Measurements from ENCODE around the gene L3HYPDH. TPM values are rescaled to one million over a fixed set of nuclear protein-coding genes. Genes with fewer than 3 reads are reported as not detected.

L3HYPDH gene
- total and polyA plus RNA-seq, 2 donors (not counting 3 experiments of a cell fraction or from before 2014, with no cell fraction given), result 26.2 to 30.2 TPM

DNA sequence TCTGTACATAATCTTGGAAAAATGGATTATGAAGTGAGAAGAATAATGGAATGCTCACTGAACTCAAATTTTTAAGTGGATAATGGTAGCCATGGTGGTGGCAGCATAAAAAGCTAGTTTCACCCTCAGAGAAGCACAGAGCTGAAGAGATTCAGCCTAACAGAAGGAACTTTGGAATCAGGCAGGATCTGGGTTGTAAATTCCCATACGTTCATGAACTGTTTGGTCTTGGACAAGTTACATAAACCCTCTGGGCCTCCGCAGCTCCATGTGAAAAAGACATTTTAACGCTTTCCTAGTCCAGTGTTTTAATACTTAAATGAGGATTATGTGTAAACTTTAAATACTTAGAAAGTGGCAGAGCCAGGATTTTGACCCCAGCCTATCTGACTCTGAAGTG lies 26.8 kb upstream of the L3HYPDH start:
- Histone ChIP-seq H3K36me3 (ENCODE audit: control insufficient read depth in 2 of 2, extremely low read depth in 1 of 2, insufficient read depth in 2 of 2, low read length in 2 of 2) (no peaks in the 10 kb centered on the region), H2AFZ (ENCODE audit: low read depth, low read length) (no peak overlapping the region), H3K4me1 (ENCODE audit: control insufficient read depth, extremely low read depth, insufficient read depth, low read length) (no peaks in the 10 kb centered on the region), H3K27ac (ENCODE audit: insufficient read depth, low read depth, low read length) (no peak overlapping the region), H3K79me2 (ENCODE audit: control insufficient read depth, insufficient read depth, low read length) (no peaks in the 10 kb centered on the region), H3K9ac (replicated peaks; ENCODE audit: extremely low read depth, insufficient read depth, low read length) (no peak overlapping the region), H3K4me3 (replicated peaks in 1 of 3; ENCODE audit: insufficient read depth in 1 of 3, low read depth in 1 of 3, low read length in 3 of 3) (no peak overlapping the region), H3K4me2 (ENCODE audit: insufficient read depth, low read length) (no peak overlapping the region), H4K20me1 (replicated peaks; ENCODE audit: control insufficient read depth, extremely low read depth, insufficient read depth, low read length) (no peaks in the 10 kb centered on the region), H3K9me3 (replicated peaks; ENCODE audit: control insufficient read depth, insufficient read depth, low read length) (no peaks in the 10 kb centered on the region), H3K27me3 (ENCODE audit: control insufficient read depth in 2 of 2, insufficient read depth in 2 of 2, low read length in 2 of 2) (peaks cover 0 to 7% of the 10 kb centered on the region in 2 experiments), H3K9me1 (replicated peaks; ENCODE audit: control insufficient read depth, extremely low read depth, insufficient read depth, low read length) (no peaks in the 10 kb centered on the region)
- ChIA-PET POLR2A (no interaction called here), CTCF (interaction anchor here (1.3 to 2.9 kb wide), 3 partner anchors 48 to 387 kb away, joined by 4 to 22 read pairs (median 6); partner anchors contain the start of gene CCDC175)
- FAIRE-seq (no peak), DNase-seq (ENCODE audit: low read depth, low spot score) (no peak)
- TF ChIP-seq, protein P1, sequence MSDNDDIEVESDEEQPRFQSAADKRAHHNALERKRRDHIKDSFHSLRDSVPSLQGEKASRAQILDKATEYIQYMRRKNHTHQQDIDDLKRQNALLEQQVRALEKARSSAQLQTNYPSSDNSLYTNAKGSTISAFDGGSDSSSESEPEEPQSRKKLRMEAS (IDR thresholded peaks at IDR 0.05; ENCODE audit: insufficient read depth, insufficient read length), result no peak
- no peak for TF ChIP-seq FOS (IDR thresholded peaks at IDR 0.05; ENCODE audit: borderline replicate concordance, insufficient read depth, low read length)
- TF ChIP-seq MYC (IDR thresholded peaks at IDR 0.05; ENCODE audit: low read depth, low read length), result no peak
- TF ChIP-seq POLR2A (IDR thresholded peaks at IDR 0.05; ENCODE audit: low read depth, low read length), result no peak
- TF ChIP-seq GATA2 (IDR thresholded peaks at IDR 0.05; ENCODE audit: insufficient read depth, insufficient read length, low read depth, low read length), result no peak
- TF ChIP-seq EZH2 (IDR thresholded peaks at IDR 0.05; ENCODE audit: borderline replicate concordance, low read depth, low read length, severe bottlenecking), result no peak
- TF ChIP-seq JUN (IDR thresholded peaks at IDR 0.05; ENCODE audit: borderline replicate concordance, insufficient read depth, insufficient read length, low read depth), result no peak
- no peak for TF ChIP-seq POLR2AphosphoS5 (IDR thresholded peaks at IDR 0.05; ENCODE audit: insufficient read depth, low read depth, low read length)
- BruUV-seq (replicated peaks), result no TSS peak
- dilution Hi-C loops (cut with MboI; ENCODE audit: extremely low pct_ligation_motif_present, low sequenced_read_pairs), result no loop called here
- intact Hi-C loops (cut with micrococcal nuclease), result no loop called here

DNA sequence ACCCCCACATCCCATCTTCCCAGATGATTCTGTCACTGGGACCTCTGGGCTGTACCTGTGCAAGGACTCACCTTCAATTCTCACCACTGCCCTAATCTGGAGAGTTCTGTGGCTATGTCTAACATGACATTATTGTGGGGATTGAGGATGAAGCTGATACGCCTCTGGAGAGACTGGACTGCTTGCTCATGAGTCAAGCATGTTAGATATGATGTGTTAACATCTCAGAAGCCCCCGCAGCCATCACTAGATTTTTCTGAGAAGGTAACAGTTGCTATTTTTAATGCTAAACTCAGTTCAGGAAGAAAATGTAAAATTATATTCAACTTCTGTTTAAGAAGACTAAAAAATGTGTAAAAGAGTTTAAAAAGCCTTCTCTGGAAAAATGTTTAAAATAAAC lies 25.8 kb upstream of the L3HYPDH start:
- no peak for FAIRE-seq
- Histone ChIP-seq H3K79me2 (ENCODE audit: control insufficient read depth, insufficient read depth, low read length) (no peaks in the 10 kb centered on the region), H3K27ac (ENCODE audit: insufficient read depth, low read depth, low read length) (no peak overlapping the region), H3K4me2 (ENCODE audit: insufficient read depth, low read length) (no peak overlapping the region), H3K36me3 (ENCODE audit: control insufficient read depth in 2 of 2, extremely low read depth in 1 of 2, insufficient read depth in 2 of 2, low read length in 2 of 2) (no peaks in the 10 kb centered on the region), H3K27me3 (ENCODE audit: control insufficient read depth in 2 of 2, insufficient read depth in 2 of 2, low read length in 2 of 2) (peaks cover 0 to 7% of the 10 kb centered on the region in 2 experiments), H2AFZ (ENCODE audit: low read depth, low read length) (no peak overlapping the region), H3K9me1 (replicated peaks; ENCODE audit: control insufficient read depth, extremely low read depth, insufficient read depth, low read length) (no peaks in the 10 kb centered on the region), H4K20me1 (replicated peaks; ENCODE audit: control insufficient read depth, extremely low read depth, insufficient read depth, low read length) (no peaks in the 10 kb centered on the region), H3K9ac (replicated peaks; ENCODE audit: extremely low read depth, insufficient read depth, low read length) (no peak overlapping the region), H3K9me3 (replicated peaks; ENCODE audit: control insufficient read depth, insufficient read depth, low read length) (no peaks in the 10 kb centered on the region), H3K4me1 (ENCODE audit: control insufficient read depth, extremely low read depth, insufficient read depth, low read length) (no peaks in the 10 kb centered on the region), H3K4me3 (replicated peaks in 1 of 3; ENCODE audit: insufficient read depth in 1 of 3, low read depth in 1 of 3, low read length in 3 of 3) (no peak overlapping the region)
- ChIA-PET POLR2A (no interaction called here), CTCF (interaction anchor here (1.3 to 2.9 kb wide), 3 partner anchors 67 to 388 kb away, joined by 4 to 22 read pairs (median 8); partner anchors contain the start of gene CCDC175)
- no TSS peak for BruUV-seq (replicated peaks)
- dilution Hi-C loops (cut with MboI; ENCODE audit: extremely low pct_ligation_motif_present, low sequenced_read_pairs), result no loop called here
- intact Hi-C loops (cut with micrococcal nuclease), result no loop called here
- TF ChIP-seq JUN (IDR thresholded peaks at IDR 0.05; ENCODE audit: borderline replicate concordance, insufficient read depth, insufficient read length, low read depth) (no peak), POLR2AphosphoS5 (IDR thresholded peaks at IDR 0.05; ENCODE audit: insufficient read depth, low read depth, low read length) (no peak), POLR2A (IDR thresholded peaks at IDR 0.05; ENCODE audit: low read depth, low read length) (no peak), MYC (IDR thresholded peaks at IDR 0.05; ENCODE audit: low read depth, low read length) (no peak), GATA2 (IDR thresholded peaks at IDR 0.05; ENCODE audit: insufficient read depth, insufficient read length, low read depth, low read length) (no peak), FOS (IDR thresholded peaks at IDR 0.05; ENCODE audit: borderline replicate concordance, insufficient read depth, low read length) (no peak), EZH2 (IDR thresholded peaks at IDR 0.05; ENCODE audit: borderline replicate concordance, low read depth, low read length, severe bottlenecking) (no peak)
- TF ChIP-seq, protein P2, sequence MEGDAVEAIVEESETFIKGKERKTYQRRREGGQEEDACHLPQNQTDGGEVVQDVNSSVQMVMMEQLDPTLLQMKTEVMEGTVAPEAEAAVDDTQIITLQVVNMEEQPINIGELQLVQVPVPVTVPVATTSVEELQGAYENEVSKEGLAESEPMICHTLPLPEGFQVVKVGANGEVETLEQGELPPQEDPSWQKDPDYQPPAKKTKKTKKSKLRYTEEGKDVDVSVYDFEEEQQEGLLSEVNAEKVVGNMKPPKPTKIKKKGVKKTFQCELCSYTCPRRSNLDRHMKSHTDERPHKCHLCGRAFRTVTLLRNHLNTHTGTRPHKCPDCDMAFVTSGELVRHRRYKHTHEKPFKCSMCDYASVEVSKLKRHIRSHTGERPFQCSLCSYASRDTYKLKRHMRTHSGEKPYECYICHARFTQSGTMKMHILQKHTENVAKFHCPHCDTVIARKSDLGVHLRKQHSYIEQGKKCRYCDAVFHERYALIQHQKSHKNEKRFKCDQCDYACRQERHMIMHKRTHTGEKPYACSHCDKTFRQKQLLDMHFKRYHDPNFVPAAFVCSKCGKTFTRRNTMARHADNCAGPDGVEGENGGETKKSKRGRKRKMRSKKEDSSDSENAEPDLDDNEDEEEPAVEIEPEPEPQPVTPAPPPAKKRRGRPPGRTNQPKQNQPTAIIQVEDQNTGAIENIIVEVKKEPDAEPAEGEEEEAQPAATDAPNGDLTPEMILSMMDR (IDR thresholded peaks at IDR 0.05; ENCODE audit: extremely low read depth in 1 of 2, insufficient read depth in 1 of 2, low read depth in 1 of 2, low read length in 2 of 2), result no peak
- TF ChIP-seq, protein P1 (IDR thresholded peaks at IDR 0.05; ENCODE audit: insufficient read depth, insufficient read length), result no peak
- DNase-seq (ENCODE audit: low read depth, low spot score), result no peak

Measured in endothelial cell of umbilical vein (primary cell).